ENCODE data around the gene CHAT. TPM values are rescaled to one million over a fixed set of nuclear protein-coding genes. Genes with fewer than 3 reads are reported as not detected.

CHAT gene
- total and polyA plus RNA-seq, 2 donors (not counting 3 experiments of a cell fraction or from before 2014, with no cell fraction given), result not detected

DNA sequence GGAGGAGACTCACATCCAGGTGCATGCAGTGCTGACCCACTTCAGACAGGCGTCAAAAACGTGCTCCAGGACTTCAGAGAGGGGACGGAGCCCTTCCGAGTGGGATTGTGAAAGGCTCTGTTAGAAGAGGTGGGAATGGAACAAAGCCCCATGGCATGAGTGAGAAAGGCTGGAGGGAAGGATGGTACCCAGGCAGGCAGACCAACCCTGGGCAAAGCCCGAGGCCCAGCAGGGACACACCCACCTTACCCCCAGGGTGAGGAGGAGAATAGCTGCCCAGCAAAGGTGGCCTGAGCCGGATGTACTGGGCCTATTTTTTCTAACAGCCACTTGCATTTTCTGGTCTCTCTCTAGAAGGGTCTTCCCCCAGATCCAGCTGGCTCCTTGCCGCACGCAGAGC, 14.8 kb downstream of the CHAT start:
- peaks cover 1 to 4% of the 10 kb centered on the region in 2 experiments for H3K27me3 ChIP-seq (ENCODE audit: control insufficient read depth in 2 of 2, insufficient read depth in 2 of 2, low read length in 2 of 2)
- ChIA-PET CTCF (no interaction called here), POLR2A (no interaction called here)
- no peaks in the 10 kb centered on the region for H3K4me1 ChIP-seq (ENCODE audit: control insufficient read depth, extremely low read depth, insufficient read depth, low read length)
- DNase-seq (ENCODE audit: low read depth, low spot score) (no peak), FAIRE-seq (no peak)
- H3K27ac ChIP-seq (ENCODE audit: insufficient read depth, low read depth, low read length), result no peak overlapping the region
- no TSS peak for BruUV-seq (replicated peaks)
- no peak overlapping the region for H2AFZ ChIP-seq (ENCODE audit: low read depth, low read length)
- H3K4me2 ChIP-seq (ENCODE audit: insufficient read depth, low read length), result no peak overlapping the region
- no peaks in the 10 kb centered on the region for H3K79me2 ChIP-seq (ENCODE audit: control insufficient read depth, insufficient read depth, low read length)
- H3K36me3 ChIP-seq (ENCODE audit: control insufficient read depth in 2 of 2, extremely low read depth in 1 of 2, insufficient read depth in 2 of 2, low read length in 2 of 2), result no peaks in the 10 kb centered on the region
- dilution Hi-C loops (cut with MboI; ENCODE audit: extremely low pct_ligation_motif_present, low sequenced_read_pairs) (no loop called here), intact Hi-C loops (cut with micrococcal nuclease) (no loop called here)
- no peaks in the 10 kb centered on the region for H3K9me3 ChIP-seq (replicated peaks; ENCODE audit: control insufficient read depth, insufficient read depth, low read length)
- H4K20me1 ChIP-seq (replicated peaks; ENCODE audit: control insufficient read depth, extremely low read depth, insufficient read depth, low read length), result no peaks in the 10 kb centered on the region
- no peak overlapping the region for H3K4me3 ChIP-seq (replicated peaks in 1 of 3; ENCODE audit: insufficient read depth in 1 of 3, low read depth in 1 of 3, low read length in 3 of 3)
- TF ChIP-seq, protein P1, sequence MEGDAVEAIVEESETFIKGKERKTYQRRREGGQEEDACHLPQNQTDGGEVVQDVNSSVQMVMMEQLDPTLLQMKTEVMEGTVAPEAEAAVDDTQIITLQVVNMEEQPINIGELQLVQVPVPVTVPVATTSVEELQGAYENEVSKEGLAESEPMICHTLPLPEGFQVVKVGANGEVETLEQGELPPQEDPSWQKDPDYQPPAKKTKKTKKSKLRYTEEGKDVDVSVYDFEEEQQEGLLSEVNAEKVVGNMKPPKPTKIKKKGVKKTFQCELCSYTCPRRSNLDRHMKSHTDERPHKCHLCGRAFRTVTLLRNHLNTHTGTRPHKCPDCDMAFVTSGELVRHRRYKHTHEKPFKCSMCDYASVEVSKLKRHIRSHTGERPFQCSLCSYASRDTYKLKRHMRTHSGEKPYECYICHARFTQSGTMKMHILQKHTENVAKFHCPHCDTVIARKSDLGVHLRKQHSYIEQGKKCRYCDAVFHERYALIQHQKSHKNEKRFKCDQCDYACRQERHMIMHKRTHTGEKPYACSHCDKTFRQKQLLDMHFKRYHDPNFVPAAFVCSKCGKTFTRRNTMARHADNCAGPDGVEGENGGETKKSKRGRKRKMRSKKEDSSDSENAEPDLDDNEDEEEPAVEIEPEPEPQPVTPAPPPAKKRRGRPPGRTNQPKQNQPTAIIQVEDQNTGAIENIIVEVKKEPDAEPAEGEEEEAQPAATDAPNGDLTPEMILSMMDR (IDR thresholded peaks at IDR 0.05; ENCODE audit: extremely low read depth in 1 of 2, insufficient read depth in 1 of 2, low read depth in 1 of 2, low read length in 2 of 2), result no peak
- TF ChIP-seq FOS (IDR thresholded peaks at IDR 0.05; ENCODE audit: borderline replicate concordance, insufficient read depth, low read length) (no peak), MYC (IDR thresholded peaks at IDR 0.05; ENCODE audit: low read depth, low read length) (no peak), EZH2 (IDR thresholded peaks at IDR 0.05; ENCODE audit: borderline replicate concordance, low read depth, low read length, severe bottlenecking) (no peak), POLR2A (IDR thresholded peaks at IDR 0.05; ENCODE audit: low read depth, low read length) (no peak)
- TF ChIP-seq, protein P2, sequence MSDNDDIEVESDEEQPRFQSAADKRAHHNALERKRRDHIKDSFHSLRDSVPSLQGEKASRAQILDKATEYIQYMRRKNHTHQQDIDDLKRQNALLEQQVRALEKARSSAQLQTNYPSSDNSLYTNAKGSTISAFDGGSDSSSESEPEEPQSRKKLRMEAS (IDR thresholded peaks at IDR 0.05; ENCODE audit: insufficient read depth, insufficient read length), result no peak
- no peaks in the 10 kb centered on the region for H3K9me1 ChIP-seq (replicated peaks; ENCODE audit: control insufficient read depth, extremely low read depth, insufficient read depth, low read length)
- H3K9ac ChIP-seq (replicated peaks; ENCODE audit: extremely low read depth, insufficient read depth, low read length), result no peak overlapping the region

DNA sequence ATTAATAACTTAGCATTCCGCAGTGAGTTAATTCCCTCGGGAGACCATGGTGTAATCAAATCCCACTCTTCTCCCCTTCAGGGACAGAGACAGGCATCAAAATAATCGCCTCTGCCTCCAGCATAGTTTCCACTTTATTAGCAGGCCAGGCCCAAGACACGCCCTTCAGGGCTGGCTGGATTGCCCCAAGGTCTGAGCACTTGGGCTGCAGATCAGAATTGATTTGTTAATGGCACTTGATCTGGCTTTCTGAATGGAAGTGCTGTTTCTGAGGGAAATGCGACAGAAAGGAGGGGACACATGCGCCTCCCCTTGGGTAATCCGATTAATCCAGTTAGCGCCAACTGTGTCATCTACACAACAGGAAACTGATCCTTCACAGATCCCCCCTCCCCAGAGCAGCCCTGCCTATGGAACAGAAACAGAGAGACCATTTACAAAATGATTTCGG, 15.6 kb downstream of the CHAT start:
- Histone ChIP-seq H3K27me3 (ENCODE audit: control insufficient read depth in 2 of 2, insufficient read depth in 2 of 2, low read length in 2 of 2) (peaks cover 5% of the 10 kb centered on the region in 2 experiments), H2AFZ (ENCODE audit: low read depth, low read length) (no peak overlapping the region), H3K9me3 (replicated peaks; ENCODE audit: control insufficient read depth, insufficient read depth, low read length) (no peaks in the 10 kb centered on the region), H3K4me1 (ENCODE audit: control insufficient read depth, extremely low read depth, insufficient read depth, low read length) (no peaks in the 10 kb centered on the region), H3K36me3 (ENCODE audit: control insufficient read depth in 2 of 2, extremely low read depth in 1 of 2, insufficient read depth in 2 of 2, low read length in 2 of 2) (no peaks in the 10 kb centered on the region), H3K79me2 (ENCODE audit: control insufficient read depth, insufficient read depth, low read length) (no peaks in the 10 kb centered on the region), H3K27ac (ENCODE audit: insufficient read depth, low read depth, low read length) (no peak overlapping the region), H3K9ac (replicated peaks; ENCODE audit: extremely low read depth, insufficient read depth, low read length) (no peak overlapping the region), H3K4me3 (replicated peaks in 1 of 3; ENCODE audit: insufficient read depth in 1 of 3, low read depth in 1 of 3, low read length in 3 of 3) (no peak overlapping the region), H3K9me1 (replicated peaks; ENCODE audit: control insufficient read depth, extremely low read depth, insufficient read depth, low read length) (no peaks in the 10 kb centered on the region), H4K20me1 (replicated peaks; ENCODE audit: control insufficient read depth, extremely low read depth, insufficient read depth, low read length) (no peaks in the 10 kb centered on the region), H3K4me2 (ENCODE audit: insufficient read depth, low read length) (no peak overlapping the region)
- POLR2A ChIA-PET, result no interaction called here
- CTCF ChIA-PET, result no interaction called here
- BruUV-seq (replicated peaks), result no TSS peak
- dilution Hi-C loops (cut with MboI; ENCODE audit: extremely low pct_ligation_motif_present, low sequenced_read_pairs) (no loop called here), intact Hi-C loops (cut with micrococcal nuclease) (no loop called here)
- TF ChIP-seq POLR2A (IDR thresholded peaks at IDR 0.05; ENCODE audit: low read depth, low read length) (no peak), MYC (IDR thresholded peaks at IDR 0.05; ENCODE audit: low read depth, low read length) (no peak), GATA2 (IDR thresholded peaks at IDR 0.05; ENCODE audit: insufficient read depth, insufficient read length, low read depth, low read length) (no peak), EZH2 (IDR thresholded peaks at IDR 0.05; ENCODE audit: borderline replicate concordance, low read depth, low read length, severe bottlenecking) (no peak), JUN (IDR thresholded peaks at IDR 0.05; ENCODE audit: borderline replicate concordance, insufficient read depth, insufficient read length, low read depth) (no peak), FOS (IDR thresholded peaks at IDR 0.05; ENCODE audit: borderline replicate concordance, insufficient read depth, low read length) (no peak), POLR2AphosphoS5 (IDR thresholded peaks at IDR 0.05; ENCODE audit: insufficient read depth, low read depth, low read length) (no peak)
- TF ChIP-seq, protein P1 (IDR thresholded peaks at IDR 0.05; ENCODE audit: extremely low read depth in 1 of 2, insufficient read depth in 1 of 2, low read depth in 1 of 2, low read length in 2 of 2), result no peak
- TF ChIP-seq, protein P2 (IDR thresholded peaks at IDR 0.05; ENCODE audit: insufficient read depth, insufficient read length), result no peak
- FAIRE-seq (no peak), DNase-seq (ENCODE audit: low read depth, low spot score) (no peak)
